ENCODE results near the gene TBXAS1.

Gene TBXAS1

GRCh38 chr7:140026935-140027334 lies 197.9 kb downstream of the TBXAS1 start:
- no peak for DNase-seq

- no peak for DNase-seq
These were observed 198.8 kb downstream of the TBXAS1 start for GRCh38 chr7:140027858-140028257.

- DNase-seq, result no peak
These were observed 199.2 kb downstream of the TBXAS1 start for GRCh38 chr7:140028311-140028710.

- DNase-seq, result no peak
These were observed 200.0 kb downstream of the TBXAS1 start for GRCh38 chr7:140029072-140029471.

- DNase-seq, result no peak
These were observed 202.3 kb downstream of the TBXAS1 start for GRCh38 chr7:140031364-140031763.

GRCh38 chr7:140033036-140033435 lies 204.0 kb downstream of the TBXAS1 start:
- DNase-seq, result no peak

GRCh38 chr7:140033779-140034363 lies 204.8 kb downstream of the TBXAS1 start:
- no peak for DNase-seq

GRCh38 chr7:140034421-140034820 lies 205.4 kb downstream of the TBXAS1 start:
- DNase-seq, result no peak

- no peak for DNase-seq
These were observed 206.5 kb downstream of the TBXAS1 start for GRCh38 chr7:140035400-140036223.

- DNase-seq, result peak; percentile 10 to 57 (median 44)
These were observed 207.3 kb downstream of the TBXAS1 start for GRCh38 chr7:140036224-140036962.

GRCh38 chr7:140039066-140039465 lies 210.0 kb downstream of the TBXAS1 start:
- DNase-seq, result no peak

- DNase-seq, result no peak
These were observed 210.8 kb downstream of the TBXAS1 start for GRCh38 chr7:140039896-140040295.

- peak in 2 of 4 experiments; percentile 26 to 34 for DNase-seq
These were observed 212.8 kb downstream of the TBXAS1 start for GRCh38 chr7:140041659-140042385.

- no peak for DNase-seq
These were observed 213.3 kb downstream of the TBXAS1 start for GRCh38 chr7:140042386-140042670.

GRCh38 chr7:140044251-140044650 lies 215.2 kb downstream of the TBXAS1 start:
- no peak for DNase-seq

- no peak for DNase-seq
These were observed 216.6 kb downstream of the TBXAS1 start for GRCh38 chr7:140045697-140046096.

GRCh38 chr7:140047197-140047596 lies 218.1 kb downstream of the TBXAS1 start:
- DNase-seq, result no peak

- DNase-seq, result no peak
These were observed 219.1 kb downstream of the TBXAS1 start for GRCh38 chr7:140048138-140048537.

- DNase-seq, result no peak
These were observed 219.9 kb downstream of the TBXAS1 start for GRCh38 chr7:140048989-140049338.

GRCh38 chr7:140049339-140050024 lies 220.4 kb downstream of the TBXAS1 start:
- no peak for DNase-seq

GRCh38 chr7:140050100-140050499 lies 221.0 kb downstream of the TBXAS1 start:
- no peak for DNase-seq

GRCh38 chr7:140051820-140052219 lies 222.8 kb downstream of the TBXAS1 start:
- DNase-seq, result peak; percentile 49 to 69 (median 62)
